Measurements from ENCODE around the gene RNASE4.
"Not testable (repeated sequence)": the region's sequence is repeated elsewhere in the genome, so short reads cannot be mapped to it uniquely, and the experiment has no call there.

Gene RNASE4

DNA sequence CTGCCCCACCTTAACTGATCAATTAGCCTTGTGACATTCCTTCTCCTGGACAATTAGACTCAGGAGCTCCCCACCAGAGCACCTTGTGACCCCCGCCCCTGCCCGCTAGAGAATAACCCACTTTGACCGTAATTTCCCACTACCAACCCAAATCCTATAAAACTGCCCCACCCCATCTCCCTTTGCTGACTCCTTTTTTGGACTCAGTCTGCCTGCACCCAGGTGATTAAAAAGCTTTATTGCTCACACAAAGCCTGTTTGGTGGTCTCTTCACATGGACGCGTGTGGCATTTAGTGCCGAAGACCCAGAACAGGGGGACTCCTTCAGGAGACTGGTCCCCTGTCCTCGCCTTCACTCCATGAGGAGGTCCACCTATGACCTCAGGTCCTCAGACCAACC is 16.6 kb downstream of the RNASE4 start:
- not testable (repeated sequence) for DNase-seq

DNA sequence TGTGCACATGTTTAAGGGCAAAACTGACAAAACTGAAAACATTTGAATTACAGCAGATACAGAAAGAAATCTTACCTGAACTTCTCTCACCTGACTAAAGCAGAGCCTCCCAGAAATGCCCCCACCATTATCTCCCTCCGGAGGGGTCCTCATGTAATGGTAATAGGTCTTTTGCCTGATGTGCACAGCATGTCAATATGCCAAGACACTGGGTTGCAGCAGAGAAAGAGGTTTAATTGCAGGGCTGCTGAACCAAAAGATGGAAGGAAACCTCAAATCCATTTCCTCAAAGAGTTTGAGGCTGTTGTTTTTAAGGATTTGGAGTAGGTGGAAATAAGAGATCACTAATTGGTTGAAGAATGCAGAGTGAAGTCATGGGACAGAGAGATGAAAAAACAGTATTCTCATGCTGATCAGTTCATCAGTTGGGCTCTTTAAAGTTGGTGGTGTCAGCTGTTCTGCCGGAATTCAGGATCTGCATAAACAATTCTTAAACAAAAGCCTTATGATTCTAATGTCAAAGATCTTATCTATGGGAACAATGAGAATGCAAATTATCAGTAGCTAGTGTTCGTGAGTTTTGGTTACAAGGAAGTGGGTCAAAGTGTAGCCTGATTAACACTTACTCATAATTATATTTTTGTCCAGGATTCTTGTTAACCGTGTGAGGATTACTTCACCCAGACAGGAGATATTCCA is 22.4 kb downstream of the RNASE4 start:
- no peak for DNase-seq

DNA sequence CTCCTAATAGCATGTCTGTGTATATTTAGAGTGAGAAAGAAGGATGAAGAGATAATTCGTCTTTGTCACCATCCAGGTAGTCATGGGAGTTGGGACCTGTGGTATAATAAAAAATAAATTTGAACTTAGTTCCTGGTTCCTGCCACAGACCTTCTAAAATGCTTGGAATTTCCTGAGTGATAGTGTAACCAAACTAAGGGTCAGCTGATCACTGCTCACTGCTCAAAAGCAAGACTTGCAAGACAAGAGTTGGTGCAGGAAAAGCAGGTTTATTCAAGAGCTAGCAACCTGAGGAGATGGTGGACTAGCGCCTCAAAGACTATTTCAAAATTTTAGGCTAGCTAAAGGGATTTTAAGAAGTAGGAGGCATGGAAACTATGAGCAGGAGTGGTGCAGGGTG is 23.3 kb downstream of the RNASE4 start:
- DNase-seq: no peak

DNA sequence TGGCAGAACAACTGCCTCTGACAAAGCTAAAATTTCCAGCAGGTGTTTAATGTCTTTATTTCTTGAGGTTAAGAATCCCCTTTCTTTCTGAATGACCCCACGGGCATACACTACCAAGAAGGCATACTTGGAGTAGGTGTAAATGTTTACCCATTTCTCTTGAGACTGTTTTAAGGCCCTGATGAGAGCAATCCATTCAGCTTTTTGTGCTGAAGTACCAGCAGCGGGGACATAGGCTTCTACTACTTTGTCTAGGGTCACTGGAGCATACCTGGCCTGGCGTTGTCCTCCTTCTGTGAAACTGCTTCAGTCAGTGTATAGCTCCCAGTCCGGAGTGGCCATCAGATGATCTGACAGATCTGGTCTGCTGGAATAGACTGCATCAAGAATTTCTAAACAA is 26.9 kb downstream of the RNASE4 start:
- DNase-seq: no peak

DNA sequence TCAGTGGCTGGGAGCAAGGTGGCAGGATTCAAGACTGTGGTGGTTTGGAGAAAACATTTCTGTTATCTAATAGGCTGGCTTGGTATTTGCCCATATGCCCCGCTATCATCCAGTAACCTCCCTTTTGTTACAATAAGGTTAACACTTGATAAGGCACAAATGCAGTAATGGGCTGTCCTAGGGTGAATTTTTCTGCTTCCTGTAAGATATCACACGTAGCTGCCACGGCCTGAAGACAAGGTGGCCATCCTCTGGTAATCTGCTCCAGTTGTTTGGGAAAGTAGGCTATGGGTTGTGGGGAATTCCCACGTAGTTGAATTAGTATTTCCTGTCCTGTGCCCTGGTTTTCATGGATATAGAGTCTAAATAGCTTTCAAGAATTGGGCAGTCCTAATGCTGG is 27.3 kb downstream of the RNASE4 start:
- no peak for DNase-seq

DNA sequence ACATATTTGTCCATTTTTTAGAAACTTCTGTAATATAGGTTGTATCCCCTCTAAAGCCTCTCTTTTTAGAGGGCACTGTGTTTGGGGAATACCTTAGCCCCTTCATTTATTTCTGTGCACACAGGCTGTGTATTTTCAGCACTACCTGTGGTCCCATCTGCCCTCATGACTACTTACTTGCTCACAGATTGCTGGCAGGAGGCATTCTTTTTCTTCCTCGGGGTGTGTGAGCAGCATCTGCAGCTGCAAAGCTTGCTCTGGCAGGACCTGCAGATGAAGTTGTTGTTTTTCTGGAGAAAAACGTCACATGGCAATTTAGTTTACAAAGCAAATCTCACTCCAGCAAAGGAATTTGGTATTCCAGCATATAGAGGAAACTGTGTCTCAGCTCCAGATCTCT is 28.5 kb downstream of the RNASE4 start:
- no peak for DNase-seq

DNA sequence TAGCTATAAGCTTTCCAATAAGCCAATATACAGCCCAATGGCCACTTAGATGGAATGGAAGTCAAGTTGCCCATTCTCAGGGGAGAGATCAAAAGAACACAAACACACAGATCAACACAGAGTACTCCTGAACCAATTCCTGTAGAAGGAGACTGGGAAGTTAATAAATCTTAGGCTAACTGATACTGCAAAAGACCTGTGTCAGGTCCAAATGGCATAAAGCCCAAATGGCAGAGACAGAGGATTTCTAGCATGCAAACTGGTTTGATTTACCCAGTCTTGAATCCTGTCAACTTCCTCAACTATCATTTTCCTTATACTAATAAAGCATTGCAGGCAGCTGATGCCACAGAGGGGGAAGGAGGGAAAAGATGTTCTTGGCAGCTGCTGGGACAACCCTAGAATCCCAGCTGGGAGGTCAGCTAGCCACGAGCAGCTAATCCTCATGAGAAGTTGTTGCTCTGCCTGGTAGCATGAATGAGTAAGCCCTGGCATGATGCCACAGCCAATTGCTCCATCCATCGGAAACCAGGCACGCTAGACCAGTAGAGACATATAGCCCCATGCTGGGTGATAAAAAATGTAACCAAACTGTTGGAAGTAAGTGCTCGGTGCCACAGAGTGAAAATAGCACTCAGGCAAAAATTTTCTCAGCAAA is 30.4 kb downstream of the RNASE4 start:
- no peak for DNase-seq

DNA sequence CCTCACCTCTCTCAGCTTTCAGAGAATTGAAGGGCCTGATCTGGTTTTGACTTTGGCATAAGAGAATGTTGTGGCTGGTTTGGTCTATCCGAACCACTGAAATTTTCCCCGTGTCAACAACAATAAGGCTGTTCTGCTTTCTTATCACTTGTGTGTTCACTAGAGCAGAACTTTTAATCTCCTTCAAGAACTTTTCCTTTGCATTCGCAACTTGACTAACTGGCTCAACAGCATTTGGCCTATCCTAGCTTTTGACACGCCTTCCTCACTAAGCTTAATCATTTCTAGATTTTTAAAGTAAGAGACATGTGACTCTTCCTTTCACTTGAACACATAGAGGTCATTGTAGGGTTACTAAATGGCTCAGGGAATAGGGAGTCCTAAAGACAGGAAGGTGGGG is 35.4 kb downstream of the RNASE4 start:
- DNase-seq: no peak

DNA sequence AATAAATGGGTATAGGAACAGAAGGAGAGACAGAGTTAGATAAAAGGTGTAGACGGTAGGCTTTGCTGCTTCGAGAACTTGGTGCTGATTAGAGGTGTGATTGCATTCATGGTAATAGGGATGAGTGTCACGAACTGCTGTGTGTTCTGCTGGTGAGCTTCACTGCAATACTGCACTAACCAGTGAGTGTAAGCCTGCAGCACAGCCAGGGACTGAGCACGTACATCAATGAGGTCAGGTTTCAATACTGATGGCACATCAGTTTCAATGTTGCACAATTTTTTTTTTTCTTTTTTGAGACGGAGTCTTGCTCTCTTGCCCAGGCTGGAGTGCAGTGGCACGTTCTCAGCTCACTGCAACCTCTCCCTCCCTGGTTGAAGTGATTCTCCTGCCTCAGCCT is 36.4 kb downstream of the RNASE4 start:
- no peak for DNase-seq

DNA sequence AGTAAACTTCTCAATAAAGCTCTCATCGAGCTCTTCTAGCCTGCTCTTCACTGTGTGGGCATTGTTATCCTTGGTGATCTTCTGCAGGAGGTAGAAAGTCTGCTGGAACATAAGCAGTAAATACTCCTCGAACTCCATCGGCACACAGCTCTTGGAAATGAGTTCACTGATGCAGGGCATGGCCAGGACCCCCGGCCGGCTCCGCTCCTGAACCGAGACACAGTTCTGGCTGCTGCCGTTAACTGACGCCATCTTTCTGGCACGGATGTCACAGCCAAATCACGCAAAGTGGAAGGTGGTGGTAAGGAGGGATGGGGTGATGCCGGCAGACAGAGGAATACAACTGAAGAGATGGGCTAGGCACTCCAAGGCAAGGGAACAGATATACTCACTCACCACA is 37.7 kb downstream of the RNASE4 start:
- DNase-seq: no peak

DNA sequence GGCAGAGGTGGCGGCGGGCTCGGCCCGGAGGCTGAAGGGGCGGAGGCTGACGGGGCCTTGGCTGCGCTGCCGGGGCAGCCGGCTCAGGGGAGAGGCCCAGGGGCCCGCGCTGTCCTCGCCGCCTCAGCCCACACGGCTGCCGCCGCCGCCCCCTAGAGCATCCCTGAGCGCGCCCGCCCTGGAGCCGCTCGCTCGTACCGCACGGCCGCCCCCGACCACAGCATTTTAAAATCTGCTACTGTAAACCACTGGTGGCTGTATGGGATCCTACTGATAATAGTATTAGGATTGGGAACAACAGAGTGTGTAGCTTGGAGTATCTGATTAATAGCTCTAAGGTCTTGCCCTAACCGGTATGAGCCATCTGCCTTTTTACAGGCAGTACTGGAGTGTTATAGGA is 39.1 kb downstream of the RNASE4 start:
- no peak for DNase-seq

DNA sequence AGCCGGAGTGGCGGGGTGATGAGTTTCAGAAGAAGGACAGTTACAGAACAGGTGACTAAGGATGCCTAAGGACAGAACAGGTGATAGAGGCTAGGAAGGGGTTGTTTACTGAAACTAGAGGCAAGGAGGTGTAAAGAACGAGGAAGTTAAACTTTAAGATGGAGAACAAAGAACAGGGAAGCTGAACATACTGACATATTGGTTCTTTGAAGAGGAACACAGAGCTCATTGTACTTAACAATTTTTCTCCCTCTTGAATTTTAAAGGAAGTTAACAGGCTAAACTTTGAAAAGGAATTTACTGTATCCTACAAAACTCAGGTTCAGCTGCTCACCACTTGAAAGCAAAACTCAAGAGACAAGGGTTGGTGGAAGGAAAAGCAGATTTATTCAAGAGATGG is 41.8 kb downstream of the RNASE4 start:
- not testable (repeated sequence) for DNase-seq

DNA sequence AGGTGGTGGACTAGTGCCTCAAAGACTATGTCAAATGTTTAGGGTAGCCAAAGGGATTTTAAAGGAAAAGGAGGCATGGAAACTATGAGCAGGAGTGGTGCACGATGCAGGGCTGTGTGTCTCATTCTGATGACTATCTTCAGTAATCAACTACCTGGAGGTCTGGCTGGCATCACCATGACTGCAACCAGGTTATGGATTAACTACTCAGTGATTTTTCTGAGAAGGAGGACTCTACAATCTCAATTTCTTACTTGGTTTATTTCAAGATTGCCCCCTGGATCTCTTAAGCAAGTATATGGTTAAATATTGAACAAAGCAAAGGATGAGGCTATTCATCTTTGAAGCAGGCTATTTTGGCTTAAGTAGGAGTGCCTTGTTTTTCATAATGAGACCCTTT is 42.2 kb downstream of the RNASE4 start:
- DNase-seq: no peak

DNA sequence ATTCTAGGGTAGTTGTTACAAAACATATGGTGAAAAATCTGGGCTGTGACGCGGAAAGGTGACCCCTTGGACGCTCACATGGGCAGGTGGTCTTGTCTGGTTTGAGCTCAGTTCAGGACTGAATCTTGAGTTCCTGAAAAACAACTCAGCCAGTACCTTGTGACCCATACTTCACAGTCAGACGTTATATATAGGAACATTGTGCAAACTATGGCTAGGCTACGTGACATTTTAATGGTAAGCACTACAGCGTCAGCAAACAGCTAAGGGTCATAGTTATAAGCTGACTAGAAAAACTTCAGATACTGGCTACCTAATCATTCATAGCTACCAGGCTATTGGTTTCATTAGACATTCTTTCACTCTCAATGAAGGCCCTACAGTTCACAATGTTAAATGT is 46.5 kb downstream of the RNASE4 start:
- DNase-seq: no peak

DNA sequence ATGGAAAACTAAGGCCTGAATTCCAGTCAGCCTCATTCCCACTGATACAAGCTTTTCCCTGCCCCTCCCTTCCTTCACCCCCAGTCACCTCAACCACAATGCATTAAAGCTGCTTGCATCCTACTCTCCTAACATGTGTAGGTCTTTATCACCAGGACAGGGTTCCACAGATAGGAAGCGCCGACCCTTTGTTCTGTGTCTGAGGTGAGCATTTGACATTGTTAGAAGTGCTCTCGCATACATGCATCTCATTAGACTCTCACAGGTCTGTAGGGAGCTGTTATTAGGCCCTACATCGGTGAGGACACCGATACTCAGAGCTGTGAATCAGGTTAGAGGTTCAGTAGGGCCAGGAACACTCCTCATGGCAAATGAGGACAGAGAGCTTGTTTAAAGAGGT is 48.1 kb downstream of the RNASE4 start:
- no peak for DNase-seq

DNA sequence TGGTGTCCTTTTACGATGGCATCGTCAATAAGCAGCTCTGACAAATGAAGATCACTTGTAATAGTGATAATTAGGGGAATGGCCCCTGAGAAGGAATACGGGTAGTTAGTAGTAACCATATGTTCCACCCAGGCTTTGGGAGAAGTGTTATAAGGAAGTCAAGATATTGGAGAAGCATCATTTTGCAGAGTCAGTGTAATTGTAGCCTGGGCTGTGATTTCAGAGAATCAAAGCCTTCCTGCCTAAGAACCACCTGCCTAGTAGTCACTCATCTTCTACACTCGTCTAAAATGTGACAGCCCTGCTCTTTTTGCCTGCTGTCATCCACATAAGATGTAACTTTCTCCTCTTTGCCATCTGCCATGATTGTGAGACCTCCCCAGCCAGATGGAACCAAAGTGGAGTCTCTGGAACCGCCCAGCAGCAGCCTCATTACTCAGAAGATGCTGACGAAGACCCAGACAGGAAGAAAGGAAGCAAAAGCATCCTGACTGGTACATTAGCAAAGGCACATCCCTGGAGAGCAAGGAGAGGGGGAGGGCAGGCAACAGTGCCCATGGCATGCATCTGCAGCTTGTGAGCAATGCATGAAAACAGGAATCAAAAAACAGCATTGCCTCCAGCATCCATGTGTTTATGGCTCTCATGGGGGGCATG is 48.7 kb downstream of the RNASE4 start:
- DNase-seq: no peak

DNA sequence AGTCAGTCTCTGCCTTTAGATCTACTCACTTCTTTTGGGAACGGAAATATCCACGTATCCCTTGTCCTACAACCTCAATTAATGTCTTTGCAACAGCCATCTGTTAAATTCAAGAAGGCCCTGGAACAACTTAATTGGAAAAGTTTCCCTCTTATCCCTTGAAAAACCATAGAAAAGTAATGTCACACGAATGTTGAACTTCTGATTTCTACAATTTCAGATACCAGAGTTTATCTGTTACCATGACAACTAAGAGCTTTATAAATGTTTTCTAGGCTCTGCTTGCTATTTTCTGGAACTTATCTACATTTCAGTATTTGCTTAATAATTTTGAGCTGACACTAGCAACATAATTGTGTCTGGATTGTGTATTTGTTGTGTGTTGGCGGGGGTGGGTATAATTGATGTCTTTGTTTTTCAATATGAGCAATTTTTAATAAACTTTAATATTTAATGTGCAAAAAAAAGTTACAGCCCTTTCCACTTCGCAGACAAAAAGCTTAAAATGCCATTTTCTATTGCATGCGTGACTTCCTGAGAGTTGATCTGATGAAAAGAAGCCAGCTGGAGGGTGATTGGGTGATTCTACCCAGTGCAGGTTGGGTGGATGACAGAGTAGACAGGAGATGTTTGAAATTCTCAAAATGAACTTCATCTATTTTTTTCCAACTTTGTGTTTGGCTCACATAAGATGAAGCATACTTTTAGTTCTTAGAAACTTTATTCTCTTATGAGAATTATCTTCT is 49.5 kb downstream of the RNASE4 start:
- DNase-seq: no peak

DNA sequence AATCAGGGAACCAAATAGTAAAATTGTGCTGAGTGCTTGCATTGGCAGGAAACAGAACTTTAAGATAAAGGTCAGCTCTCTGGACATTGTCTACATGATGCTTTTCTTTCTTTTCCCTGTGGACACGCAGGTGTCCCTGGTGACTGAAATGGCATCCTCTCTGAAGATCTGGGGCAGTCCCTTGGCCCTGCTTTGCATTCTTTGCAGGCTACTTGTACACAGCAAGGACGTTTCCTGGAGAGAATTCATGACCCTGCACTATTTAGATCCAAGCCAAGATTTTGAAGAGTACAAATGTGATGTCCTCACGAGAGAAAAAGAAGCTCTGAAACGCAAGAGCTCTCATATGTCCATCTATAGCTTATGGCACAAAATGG is 50.1 kb downstream of the RNASE4 start:
- no peak for DNase-seq

DNA sequence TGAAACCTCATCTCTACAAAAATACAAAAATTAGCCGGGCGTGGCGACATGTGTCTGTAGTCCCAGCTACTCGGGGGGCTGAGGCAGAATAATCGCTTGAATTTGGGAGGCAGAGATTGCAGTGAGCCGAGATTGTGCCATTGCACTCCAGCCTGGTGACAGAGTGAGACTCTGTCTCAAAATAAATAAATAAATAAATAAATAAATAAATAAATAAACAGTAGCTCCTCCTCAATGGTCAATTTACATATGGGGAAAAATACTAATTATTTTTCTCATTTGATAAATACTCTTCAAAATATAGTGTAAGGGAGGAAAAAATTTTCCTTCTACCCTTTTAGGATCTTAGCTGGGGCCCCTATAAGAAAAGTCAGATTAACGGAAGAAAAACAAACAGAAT is 53.9 kb downstream of the RNASE4 start:
- DNase-seq: not testable (repeated sequence)

DNA sequence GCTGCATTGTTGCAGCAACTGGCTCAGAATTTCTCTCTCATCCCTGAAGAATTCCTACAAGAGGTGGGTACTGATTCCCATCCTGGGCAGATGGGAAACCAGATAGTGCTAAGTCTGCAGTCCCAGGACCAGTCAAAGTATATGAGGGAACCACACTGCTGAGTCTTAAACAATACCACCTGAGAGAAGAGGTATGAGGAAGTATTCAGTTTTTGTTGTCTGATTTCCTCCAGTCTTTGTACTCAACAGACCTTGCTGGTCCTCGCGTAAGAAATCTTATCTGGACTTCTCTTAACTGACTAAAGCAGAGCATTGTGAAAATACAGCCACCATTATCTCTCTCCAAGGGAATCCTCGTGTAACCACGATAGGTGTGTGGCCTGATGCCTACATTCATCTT is 57.8 kb downstream of the RNASE4 start:
- DNase-seq: no peak

DNA sequence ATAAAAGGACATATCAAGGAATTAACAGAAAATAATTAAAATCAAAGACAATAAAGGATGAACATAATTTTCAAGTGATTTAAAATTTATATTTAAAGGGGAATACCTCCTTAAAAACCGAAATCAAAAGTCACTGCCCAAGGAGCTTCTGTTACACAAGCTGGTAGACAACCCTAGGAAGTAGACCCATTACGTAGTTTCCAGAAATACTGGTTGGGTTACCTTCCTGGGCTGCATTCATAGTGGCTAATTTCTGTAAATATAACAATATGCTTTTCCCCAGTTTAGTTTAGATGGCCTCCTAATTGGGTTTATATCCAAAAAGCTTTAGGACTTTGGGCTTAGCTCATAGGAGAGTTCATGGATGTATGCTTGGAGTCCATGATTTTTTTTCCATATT is 59.2 kb downstream of the RNASE4 start:
- DNase-seq: no peak

DNA sequence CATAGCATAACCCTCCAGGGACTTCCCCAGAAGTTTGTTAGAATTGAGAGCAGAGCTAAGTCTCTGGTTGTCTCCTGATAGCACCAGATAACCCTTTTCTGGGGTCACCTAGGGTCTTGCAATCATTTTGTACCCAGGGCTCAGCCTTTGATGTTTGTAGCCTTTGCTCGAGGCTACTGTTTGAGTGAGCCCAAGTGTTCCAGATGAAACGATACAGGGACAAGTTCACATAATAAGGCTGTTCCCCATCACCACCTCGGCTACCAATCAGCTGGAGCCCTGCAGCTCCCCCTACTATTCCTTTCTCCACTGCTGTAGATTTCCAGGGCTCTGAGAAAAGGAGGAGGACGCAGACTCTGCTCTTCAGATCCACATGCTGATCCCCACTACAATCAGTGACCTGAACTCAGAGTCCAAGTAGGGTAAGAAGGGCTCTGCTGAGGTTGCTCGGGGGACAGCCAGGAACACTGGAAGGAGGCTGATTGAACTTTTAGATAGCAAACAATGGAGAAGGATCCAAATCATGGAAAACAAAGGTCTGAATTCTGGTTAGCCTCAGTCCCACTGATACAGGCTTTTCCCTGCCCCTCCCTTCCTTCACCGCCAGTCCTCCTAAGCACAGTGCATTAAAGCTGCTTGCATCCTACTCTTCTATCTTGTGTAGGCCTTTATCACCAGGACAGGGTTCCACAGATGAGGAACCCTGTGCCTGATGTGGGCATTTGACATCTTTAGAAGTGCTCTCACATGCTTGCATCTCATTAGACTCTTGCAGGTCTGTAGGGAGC is 61.4 kb downstream of the RNASE4 start, which contains the start of gene EDDM3A:
Gene EDDM3A (plus strand): TSS at position 317 of the 788 bp plus-strand sequence. CDS start 1,694 bp downstream, outside the sequence.
- DNase-seq: no peak

DNA sequence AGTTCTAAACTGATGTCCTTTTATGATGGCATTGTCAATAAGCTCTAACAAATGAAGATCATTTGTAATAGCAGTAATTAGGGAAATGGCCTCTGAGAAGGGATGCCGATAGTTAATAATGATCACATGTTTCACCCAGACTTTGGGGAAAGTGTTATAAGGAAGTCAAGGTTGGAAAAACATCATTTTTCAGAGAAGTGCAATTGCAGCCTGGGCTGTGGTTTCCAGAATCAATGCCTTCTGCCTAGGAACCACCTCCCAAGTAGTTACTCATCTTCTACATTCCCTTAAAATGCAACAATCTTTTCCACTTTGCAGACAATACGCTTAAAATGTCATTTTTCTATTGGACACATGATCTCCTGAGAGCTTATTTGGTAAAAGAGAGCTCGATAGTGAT is 62.2 kb downstream of the RNASE4 start:
- DNase-seq: no peak
